Omental fat pad (tissue), 4 donors: ENCODE data around the gene ARPIN. TPM values are rescaled to one million over a fixed set of nuclear protein-coding genes. Genes with fewer than 3 reads are reported as not detected.
"Not testable (repeated sequence)": the region's sequence is repeated elsewhere in the genome, so short reads cannot be mapped to it uniquely, and the experiment has no call there.

Experiments used
- ATAC-seq: fragments of 150-250 bp; one replicate; pipeline ENCODE4 v1.9.1; 2016; ENCODE audit warnings: mild to moderate bottlenecking, moderate library complexity; ENCODE audit not compliant: low FRiP score
- DNase-seq: peaks from one replicate; pipeline ENCODE4 v3.0.0-alpha.2; 2019; ENCODE audit warnings: low spot score
- total RNA-seq, 4 donors: library from RNA; depleted of rRNA; stranded (reverse); fragments of >200 nt; gene quantifications; one replicate each; pipeline ENCODE4 v1.1.0, GENCODE V29; 2016
- TF ChIP-seq, protein P1 (sequence below), 3 donors: fragments of 450-650 bp; IDR thresholded peaks; one replicate each; pipeline ENCODE4 v1.5.1; 2016 to 2017; ENCODE audit warnings: antibody characterized with exemption in 3 of 3, mild to moderate bottlenecking in 3 of 3, moderate library complexity in 2 of 3

ARPIN gene
- total RNA-seq, 4 donors from 2014 or later = 12.3 to 19.9 (median 17.4) TPM

DNA sequence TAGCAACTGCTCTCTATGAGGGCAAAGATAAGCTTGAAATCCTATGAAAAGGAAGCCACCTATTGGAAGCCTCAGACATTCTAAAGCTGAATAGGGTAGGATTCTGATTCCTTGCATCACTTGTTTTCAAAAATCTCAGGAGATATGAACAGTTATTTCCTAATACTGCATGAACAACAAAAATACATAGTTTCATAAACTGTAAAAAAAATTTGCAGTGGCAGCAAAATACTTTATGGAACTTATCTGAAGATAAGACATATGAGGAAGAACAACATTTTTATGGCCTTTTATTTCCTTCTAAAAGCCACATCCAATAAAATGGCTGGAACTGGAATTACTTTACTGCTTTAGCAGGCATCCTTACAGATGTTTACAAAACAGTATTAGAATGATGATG is 48.8 kb downstream of the ARPIN start:
- TF ChIP-seq, protein P1, sequence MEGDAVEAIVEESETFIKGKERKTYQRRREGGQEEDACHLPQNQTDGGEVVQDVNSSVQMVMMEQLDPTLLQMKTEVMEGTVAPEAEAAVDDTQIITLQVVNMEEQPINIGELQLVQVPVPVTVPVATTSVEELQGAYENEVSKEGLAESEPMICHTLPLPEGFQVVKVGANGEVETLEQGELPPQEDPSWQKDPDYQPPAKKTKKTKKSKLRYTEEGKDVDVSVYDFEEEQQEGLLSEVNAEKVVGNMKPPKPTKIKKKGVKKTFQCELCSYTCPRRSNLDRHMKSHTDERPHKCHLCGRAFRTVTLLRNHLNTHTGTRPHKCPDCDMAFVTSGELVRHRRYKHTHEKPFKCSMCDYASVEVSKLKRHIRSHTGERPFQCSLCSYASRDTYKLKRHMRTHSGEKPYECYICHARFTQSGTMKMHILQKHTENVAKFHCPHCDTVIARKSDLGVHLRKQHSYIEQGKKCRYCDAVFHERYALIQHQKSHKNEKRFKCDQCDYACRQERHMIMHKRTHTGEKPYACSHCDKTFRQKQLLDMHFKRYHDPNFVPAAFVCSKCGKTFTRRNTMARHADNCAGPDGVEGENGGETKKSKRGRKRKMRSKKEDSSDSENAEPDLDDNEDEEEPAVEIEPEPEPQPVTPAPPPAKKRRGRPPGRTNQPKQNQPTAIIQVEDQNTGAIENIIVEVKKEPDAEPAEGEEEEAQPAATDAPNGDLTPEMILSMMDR (IDR thresholded peaks at IDR 0.05) = no peak
- DNase-seq = no peak
- peak; percentile 73 for ATAC-seq

DNA sequence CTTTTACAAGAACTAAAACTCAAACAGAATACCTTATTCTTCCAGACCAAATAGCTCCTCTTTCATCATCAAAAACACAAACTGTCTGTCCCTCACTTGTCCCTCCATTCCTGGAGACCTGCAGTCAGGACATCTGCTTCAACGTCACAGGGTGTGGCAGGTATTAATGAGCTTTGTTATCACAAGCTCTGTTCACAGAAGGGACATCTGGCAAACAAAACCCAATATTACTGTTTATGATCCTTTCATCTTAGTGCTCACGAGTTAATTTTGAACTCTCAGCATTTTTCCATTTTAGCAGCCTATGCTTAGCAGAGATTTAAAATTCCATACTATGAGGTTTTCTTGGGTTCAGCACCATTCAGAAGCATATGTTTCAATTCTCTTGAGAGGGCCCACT is 51.9 kb downstream of the ARPIN start:
- TF ChIP-seq, protein P1 (IDR thresholded peaks at IDR 0.05) = no peak
- ATAC-seq = no peak

DNA sequence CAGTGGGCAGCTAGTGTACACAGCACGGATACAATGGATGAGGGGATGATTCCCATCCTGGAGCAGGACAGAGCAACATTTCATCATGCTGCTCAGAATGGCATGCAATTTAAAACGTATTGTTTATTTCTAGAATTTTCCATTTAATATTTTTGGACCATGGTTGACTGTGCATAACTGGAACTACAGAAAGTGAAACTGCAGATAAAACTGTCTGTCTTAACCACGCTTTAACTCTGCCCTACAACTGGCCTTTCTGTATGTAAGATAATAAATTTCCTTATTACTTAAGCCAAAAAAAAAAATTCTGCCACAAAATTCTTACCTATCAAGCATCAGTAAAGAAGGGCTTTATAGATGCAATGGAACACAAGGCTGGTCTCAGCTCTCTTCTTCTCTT is 52.3 kb downstream of the ARPIN start:
- ATAC-seq (no peak), DNase-seq (no peak)
- TF ChIP-seq, protein P1 (IDR thresholded peaks at IDR 0.05) = no peak

More for the DNA sequence above, 51.9 kb downstream of the ARPIN start:
- DNase-seq = no peak

DNA sequence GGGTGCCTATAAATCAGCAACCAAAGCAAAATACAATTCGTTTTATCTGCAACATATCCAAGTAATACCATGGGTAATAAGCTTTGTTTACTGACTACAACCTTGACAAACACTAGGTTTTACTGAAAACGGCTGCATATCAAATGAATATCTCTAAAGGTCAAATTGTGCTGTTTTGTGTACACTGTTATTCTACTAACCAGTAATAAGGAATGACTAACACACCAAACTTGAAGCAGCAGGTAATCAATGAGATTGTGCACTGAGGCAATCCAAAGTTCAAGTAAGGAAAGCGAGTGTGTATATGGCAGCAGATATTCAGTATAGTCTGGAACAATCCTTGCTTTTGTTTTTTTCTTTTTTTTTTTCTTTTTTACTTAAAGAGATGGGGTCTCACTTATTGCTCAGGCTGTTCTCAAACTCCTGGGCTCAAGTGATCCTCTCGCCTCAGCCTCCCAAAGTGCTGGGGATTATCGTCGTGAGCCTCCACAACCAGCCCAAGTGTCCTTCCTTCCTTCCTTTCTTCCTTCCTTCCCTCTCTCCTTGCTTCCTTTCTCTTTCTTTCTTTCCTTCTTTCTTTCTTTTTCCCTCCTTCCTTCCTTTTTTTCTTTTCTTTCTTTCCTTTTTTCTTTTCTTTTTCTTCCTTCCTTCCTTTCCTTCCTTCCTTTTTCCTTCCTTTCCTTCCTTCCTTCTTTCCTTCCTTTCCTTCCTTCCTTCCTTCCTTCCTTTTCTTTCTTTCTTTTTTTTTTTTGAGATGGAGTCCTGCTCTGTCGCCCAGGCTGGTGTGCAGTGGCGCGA is 53.9 kb downstream of the ARPIN start:
- ATAC-seq (no peak), DNase-seq (no peak)
- TF ChIP-seq, protein P1 (IDR thresholded peaks at IDR 0.05) = no peak

DNA sequence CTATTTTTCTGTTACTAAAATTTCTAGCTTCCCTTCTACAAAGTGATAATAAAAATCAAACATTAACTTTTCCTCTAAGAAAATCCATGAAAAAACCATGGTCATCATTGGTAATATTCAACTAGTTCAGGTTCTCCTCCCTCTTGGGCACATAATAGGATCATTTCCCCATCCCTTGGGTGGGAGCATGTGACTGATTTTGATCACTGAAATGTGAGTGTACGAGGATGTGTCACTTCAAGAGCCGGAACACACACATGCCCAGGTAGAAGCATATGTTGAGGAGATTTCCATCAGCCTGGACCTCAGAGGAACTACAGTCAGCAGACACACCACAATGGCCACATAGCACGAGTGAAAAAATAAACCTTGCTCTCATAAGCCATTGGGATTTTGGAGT is 55.1 kb downstream of the ARPIN start:
- TF ChIP-seq, protein P1 (IDR thresholded peaks at IDR 0.05) = no peak
- DNase-seq = no peak
- ATAC-seq = no peak

DNA sequence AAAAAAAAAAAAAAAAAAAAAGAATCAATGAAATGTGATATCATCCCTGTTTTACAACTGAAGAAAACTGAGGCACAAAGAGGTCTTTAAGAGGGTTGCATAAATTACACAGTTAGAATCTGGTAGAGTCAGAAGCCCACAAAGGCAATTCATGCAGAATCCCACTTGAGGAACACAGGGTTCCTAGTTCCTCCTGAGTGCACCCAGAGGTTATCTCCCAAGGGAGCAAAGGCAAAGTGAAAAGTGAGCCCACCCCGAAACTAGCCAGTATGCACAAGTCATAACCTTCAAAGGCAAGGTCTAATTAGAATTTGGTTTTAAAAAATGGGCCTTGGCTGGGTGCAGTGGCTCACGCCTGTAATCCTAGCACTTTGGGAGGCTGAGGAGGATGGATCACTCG is 56.8 kb downstream of the ARPIN start:
- no peak for ATAC-seq
- DNase-seq = no peak
- TF ChIP-seq, protein P1 (IDR thresholded peaks at IDR 0.05) = no peak

DNA sequence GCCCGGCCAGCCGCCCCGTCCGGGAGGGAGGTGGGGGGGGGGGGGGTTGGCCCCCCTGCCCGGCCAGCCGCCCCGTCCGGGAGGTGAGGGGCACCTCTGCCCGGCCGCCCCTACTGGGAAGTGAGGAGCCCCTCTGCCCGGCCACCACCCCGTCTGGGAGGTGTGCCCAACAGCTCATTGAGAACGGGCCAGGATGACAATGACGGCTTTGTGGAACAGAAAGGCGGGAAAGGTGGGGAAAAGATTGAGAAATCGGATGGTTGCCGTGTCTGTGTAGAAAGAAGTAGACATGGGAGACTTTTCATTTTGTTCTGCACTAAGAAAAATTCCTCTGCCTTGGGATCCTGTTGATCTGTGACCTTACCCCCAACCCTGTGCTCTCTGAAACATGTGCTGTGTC is 57.9 kb downstream of the ARPIN start:
- not testable (repeated sequence) for ATAC-seq, DNase-seq
